NCI-H345 treated with DMSO at 0.1 percent for 48 hours (cell line): ENCODE results near the gene SLC38A2.
"Not testable (repeated sequence)": the region's sequence is repeated elsewhere in the genome, so short reads cannot be mapped to it uniquely, and the experiment has no call there.

ENCODE experiments used
- DNase-seq: peaks from one replicate; lab custom pipeline; 2025; ENCODE audit not compliant: unreplicated experiment; lab: John Stamatoyannopoulos, UW

SLC38A2 gene

GRCh38 chr12:46372544-46373300 lies at the start of gene SLC38A2:
Gene SLC38A2, minus strand, starts transcription at chr12:46372773. Its CDS starts 1,480 bp downstream, at chr12:46371293.
- DNase-seq, result peak; percentile 36

DNA sequence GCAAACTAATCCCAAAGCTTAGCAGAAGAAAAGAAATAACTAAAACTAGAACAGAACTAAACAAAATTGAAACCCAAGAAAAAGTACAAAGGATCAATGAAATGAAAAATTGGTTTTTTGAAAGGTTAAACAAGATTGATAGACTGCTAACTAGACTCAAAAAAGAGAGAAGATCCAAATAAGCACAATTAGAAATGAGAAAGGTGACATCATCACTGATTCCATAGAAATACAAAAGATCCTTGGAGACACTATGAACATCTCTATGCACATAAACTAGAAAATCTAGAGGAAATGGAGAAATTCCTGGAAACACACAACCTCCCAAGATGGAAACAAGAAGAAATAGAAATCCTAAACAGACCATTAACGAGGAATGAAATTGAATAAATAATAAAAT lies 47.1 kb upstream of the SLC38A2 start:
- no peak for DNase-seq

DNA sequence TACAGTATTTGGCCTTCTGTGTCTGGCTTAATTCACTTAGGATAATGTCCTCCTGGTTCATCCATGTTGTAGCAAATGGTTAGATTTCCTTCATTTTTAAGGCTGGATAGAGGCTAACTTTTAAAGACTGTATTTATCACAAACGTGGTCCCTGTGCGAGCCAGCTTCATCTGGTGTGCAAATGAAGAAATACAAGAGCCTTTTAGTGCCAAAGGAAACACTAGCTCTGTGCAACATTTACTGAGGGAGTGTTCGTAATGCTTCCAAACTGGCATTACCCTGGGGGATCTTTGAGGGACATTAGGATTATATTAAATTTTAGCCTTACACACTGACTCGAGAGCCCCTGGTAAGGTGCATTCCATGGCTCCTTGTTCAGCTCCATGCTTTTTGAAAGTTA lies 43.0 kb upstream of the SLC38A2 start:
- no peak for DNase-seq

DNA sequence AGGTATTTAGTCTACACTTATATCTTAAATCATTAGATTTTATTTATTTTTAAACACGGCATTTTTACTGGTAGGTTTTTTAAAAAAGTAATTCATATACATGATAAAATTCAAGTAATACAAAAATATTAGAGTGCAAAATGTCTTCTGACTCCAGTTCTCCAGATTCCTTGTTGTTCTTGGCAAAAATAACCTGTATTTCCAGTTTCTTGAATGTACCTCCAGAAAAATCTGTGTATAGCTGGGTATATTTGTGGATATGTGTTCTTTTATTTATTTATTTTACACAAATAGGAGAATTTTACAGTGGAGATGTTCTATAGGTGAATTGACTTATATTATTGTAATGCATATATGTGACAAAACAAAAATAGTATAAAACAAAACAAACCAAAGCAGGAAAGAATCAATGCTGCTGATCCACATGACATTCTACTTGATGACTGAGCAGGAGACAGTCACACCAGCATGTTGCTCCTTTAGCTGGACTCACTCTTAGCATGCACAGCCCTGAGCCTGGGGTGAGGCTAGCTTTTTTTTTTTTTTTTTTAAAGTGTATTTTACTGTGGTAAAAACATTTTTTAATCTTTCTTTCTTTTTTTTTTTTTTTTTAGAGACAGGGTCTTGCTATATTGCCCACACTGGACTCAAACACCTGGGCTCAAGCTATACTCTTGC lies 42.2 kb upstream of the SLC38A2 start:
- DNase-seq, result no peak

DNA sequence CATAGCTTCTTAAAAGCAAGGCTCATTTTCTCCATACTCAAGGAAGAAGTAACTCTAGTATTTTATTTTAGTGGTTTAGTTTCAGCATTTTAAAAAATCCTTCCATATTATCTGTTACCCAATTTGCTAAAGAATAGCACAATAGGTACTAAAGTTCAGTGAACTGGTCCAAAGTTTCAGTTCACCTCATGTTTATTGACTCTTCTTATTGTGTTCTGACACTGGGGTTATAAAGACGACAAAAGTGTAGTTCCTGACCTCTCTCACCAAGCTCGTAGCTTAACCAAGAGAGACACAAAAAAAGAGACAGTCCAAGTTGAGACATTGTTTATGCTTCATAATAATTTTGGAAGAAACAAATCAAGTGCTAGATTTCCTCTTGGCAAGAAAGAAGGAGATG lies 40.8 kb upstream of the SLC38A2 start:
- no peak for DNase-seq

- DNase-seq, result no peak
Observed at GRCh38 chr12:46412857-46413256, 40.3 kb upstream of the SLC38A2 start.

GRCh38 chr12:46410495-46410894 lies 37.9 kb upstream of the SLC38A2 start:
- no peak for DNase-seq

- DNase-seq, result no peak
Observed at GRCh38 chr12:46409974-46410373, 37.4 kb upstream of the SLC38A2 start.

DNA sequence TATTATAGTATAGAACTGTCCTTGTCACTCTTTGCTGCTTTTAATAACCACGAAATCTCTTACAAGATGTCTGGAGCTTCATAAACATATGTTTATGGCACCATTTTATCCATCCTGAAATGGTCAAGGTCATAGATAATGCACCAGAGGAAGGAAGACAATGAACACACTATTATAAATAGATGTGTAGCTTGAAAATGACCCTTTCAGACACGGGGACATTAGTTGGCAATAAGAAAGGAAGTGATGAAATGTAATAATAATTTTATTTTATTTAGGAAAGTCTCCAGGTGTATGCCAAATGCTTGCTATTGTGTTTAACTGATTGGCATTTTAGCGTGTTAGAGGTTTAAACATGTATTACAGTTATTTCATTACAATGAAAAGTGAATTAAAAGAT lies 36.8 kb upstream of the SLC38A2 start:
- no peak for DNase-seq

GRCh38 chr12:46408441-46408840 lies 35.9 kb upstream of the SLC38A2 start:
- no peak for DNase-seq

- DNase-seq, result no peak
Observed at GRCh38 chr12:46407361-46407760, 34.8 kb upstream of the SLC38A2 start.

- DNase-seq, result no peak
Observed at GRCh38 chr12:46406352-46407027, 33.9 kb upstream of the SLC38A2 start.

DNA sequence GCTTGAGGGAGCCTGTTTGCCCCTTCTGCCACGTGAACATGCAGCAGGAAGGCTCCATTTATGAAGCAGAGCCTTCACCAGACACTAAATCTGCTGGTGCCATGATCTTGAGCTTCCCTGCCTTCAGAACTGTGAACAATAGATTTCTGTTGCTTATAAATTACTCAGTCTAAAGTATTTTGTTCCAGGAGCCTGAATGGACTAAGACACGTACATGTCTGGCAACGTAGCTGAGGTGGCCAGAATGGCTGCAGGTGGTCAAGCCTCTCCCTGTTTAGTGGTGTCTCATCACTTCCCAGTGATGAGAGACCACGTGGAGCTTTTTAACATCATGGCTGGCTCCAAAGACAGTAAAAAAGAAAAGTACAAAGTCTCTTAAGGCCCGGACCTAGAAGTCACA lies 32.2 kb upstream of the SLC38A2 start:
- no peak for DNase-seq

GRCh38 chr12:46404225-46404631 lies 31.7 kb upstream of the SLC38A2 start:
- DNase-seq, result no peak

DNA sequence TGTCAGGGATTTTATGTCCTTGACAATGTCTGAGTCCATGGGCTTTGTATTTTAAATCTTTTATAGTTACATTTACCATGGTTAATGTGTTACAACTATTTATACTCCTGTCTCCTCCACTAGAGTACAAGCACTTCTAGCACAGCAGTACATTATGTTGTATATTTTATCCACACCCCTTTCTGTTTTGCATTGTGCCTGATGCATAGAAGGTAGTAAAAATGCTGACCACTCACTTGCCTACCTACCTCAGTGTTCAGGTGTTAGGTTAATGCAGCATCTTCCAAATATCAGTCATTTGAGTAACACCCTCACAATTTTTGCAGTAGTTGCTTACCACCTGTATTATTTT lies 31.1 kb upstream of the SLC38A2 start:
- DNase-seq, result no peak

- DNase-seq, result no peak
Observed at GRCh38 chr12:46402941-46403718, 30.6 kb upstream of the SLC38A2 start.

- no peak for DNase-seq
Observed at GRCh38 chr12:46402451-46402850, 29.9 kb upstream of the SLC38A2 start.

- DNase-seq, result no peak
Observed at GRCh38 chr12:46401662-46402061, 29.1 kb upstream of the SLC38A2 start.

GRCh38 chr12:46400406-46400805 lies 27.8 kb upstream of the SLC38A2 start:
- DNase-seq, result no peak

GRCh38 chr12:46399461-46400248 lies 27.1 kb upstream of the SLC38A2 start:
- not testable (repeated sequence) for DNase-seq

DNA sequence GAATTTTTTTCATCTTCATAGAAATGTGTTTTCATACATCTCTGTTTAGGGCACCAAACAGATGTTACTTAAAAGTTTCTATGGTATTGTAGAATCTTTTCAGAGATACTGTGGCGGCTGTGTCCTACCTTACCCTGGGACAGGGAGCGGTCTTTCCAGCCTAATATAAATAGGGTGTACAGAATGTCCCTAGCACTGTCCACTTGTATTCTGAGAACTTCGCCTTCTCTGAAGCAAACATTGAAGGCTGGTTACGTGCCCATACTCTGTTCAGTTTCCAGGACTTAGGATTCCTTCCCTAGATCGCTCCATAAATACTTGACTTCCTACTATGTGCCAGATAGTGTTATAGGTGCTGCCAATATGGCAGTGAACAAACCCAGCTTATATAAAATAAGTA lies 24.3 kb upstream of the SLC38A2 start:
- no peak for DNase-seq
